Activated effector memory CD4-positive, alpha-beta T cell treated with anti-CD3 and anti-CD28 coated beads, Interleukin-2, amount 50 U/mL, for 16 hours (primary cell): ENCODE data around the gene SNED1.

Experiments used
- DNase-seq: peaks from one replicate; pipeline ENCODE4 v3.0.0-alpha.2; 2020

SNED1 gene

DNA sequence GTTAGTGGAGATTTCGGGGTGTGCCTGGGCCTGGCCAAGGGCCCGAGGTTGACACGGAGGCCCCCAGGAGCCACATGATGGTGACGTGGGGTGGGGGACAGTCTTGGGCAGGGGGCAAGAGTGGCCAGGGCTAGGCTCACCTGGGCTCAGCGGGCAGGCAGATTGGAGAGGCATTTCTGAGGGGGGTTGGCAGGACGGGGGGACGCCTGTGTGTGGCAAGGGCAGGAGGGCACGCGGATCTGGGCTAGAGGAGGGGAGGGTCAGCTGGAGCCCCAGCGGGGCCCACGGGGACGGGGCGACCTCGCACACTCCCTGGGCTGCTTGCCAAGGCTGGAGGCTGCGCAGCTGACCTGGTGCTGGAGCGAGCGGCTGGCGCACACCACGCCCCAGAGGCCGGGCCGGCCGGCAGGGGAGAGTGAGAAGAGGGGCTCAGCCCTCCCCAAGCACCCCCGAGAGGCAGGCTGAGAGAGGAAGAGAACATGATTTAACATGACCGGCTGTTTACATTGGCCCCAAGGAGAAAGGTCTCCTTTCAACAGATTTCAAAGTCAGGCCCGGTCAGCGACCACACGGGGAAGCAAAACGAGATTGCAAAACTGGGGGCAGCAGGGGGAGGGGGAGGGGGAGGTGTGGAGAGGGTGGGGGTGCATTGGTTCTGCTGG lies 38.0 kb upstream of the SNED1 start:
- DNase-seq, result no peak

DNA sequence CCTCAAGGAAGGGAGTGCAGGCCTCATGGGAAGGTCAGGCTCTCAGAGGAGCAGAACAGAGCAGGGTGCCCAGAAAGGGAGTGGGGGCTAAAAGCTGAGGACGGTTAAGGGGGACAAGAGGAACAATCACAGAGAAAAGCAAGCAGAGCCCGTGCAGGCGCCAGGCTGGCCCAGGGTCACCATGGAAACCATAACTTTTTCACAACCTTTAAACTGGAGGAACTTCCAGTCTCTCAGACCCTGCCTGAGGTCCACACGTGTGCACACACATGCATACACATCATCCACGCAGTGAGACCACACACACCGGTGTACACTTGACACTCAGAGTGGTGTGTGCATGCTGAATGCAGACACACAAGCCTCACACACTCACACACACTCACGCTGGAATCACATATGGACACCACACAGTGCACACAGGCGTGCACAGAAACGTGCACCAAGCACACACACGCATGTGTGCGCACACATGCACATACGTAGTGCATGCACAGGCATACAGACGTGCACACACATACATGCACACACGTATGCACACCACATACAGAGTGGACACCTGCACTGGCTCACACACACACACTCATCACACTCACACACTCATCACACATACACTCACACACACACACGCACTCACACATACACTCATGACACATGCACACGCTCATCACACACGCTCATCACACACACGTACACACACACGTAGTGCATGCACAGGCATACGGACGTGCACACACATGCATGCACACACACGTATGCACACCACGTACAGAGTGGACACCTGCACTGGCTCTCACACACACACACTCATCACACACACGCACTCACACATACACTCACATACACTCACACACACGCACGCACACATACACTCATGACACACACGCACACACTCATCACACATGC lies 37.2 kb upstream of the SNED1 start:
- DNase-seq, result no peak

DNA sequence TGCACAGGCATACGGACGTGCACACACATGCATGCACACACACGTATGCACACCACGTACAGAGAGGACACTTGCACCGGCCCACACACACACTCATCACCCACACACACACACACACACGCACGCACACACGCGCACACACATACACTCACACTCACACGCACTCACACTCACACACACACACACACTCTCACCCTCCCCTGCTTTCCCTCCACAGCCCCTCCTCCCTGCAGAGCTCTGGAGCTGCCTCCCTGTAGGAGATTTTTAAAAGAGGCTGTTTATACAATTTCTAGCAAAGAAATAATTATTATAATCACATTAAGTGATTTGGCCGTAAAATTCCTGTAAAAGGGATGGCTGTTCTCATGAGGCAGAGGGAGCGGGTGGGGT lies 36.5 kb upstream of the SNED1 start:
- no peak for DNase-seq

DNA sequence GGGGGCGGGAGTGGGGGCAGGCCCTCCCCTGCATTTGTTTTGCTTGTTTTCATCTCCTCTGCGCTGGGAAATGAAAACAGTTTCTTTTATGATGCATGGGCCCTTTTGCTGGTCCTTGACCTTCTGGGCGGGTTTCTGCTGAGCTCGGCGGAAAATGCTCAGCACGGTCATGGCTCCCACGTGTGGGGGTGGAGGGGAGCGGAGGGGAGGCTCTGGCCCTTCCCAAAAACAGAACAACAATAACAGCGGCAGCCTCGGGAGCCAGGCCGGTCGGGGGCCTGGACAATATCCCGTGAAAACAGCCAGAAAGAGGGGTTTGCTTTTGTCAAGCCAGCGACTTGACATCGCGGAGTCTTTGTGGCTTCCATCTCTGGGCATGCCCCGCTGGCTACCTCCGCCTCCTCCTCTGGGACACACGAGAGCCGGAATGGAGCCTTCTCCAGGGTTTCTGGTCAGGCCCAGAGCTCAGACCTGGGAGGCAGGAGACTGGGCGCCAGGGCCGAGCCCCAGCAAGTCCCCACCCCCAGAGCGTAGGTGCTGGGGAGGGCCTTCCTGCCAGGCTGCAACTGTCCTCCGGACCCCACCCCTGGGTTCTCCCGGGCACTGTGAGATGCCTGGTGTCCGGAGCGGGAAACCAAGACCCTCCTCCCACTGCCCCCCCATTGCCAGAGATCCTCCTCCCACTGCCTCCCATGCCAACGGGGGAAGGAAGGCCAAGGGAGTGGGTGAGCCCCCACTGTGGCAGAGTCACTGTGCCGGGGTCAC lies 35.9 kb upstream of the SNED1 start:
- DNase-seq, result peak; percentile 55

DNA sequence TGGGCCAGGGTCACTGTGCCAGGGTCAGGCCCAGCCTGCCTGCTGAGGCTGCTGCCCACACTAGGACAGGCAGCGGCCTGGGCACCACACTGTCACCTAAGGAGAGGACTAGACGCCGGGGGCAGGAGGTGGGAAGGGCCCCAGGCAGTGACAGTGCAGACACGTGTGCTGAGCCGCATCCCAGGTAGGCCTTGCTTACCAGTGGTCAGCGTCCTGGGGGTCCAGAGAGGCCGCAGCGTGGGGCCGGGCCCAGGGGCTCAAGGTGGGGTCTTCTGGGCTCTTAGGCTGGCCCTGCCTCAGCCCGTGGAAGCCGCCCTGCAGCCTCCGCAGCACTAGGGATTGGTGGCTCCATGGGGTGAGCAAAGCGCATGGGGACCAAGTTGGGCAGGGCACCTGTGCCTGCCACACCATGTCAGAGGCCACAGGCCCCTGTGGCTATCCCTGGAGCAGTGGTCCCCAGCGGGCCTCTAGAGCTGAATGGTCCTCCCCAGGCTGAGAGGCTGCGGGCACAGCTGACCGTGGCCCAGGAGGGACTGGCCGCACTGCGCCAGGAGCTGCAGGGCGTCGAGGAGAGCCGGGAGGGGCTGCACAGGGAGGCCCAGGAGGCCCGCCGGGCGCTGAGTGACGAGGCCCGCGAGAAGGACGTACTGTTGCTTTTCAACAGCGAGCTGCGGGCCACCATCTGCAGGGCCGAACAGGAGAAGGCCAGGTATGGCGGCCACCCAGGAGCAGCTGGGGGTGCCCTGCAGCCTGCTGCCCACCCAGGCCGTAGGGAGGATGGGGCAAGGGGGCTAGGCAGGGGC lies 35.2 kb upstream of the SNED1 start:
- DNase-seq, result peak; percentile 46

DNA sequence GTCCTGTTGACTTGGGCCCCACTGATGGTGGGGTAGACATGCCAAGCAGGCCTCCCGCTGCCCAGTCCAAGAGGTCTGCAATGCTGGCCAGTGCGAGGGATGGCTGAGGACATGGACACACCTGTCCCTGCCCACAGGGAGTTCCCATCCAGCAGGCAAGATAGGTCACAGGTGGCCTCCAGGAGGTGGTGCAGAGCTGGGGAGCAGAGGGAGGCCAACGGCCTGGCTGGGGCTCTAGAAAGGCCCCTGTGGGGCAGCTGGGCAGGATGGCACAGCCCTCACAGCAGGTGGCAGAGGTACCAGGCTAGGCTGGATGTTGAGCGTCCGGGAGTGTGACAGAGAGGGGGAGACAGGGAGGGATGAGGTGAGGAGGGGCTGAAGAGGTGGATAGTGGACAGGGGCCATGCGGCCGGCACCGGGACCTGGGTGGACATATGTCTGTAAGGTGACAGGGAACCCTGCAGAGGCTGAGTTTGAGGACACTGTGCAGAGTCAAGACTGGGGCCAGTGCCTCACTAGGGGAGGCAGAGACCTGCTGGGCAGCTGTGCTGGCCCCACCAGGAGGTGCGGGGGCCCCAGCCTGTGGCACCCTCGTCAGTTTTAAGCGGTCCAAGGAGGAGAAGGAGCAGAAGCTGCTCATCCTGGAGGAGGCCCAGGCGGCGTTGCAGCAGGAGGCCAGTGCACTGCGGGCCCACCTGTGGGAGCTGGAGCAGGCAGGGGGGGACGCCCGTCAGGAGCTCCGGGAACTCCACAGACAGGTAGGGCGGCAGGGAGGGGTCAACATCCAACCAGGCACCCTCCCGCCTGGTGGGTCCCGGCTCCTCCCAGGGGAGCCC lies 34.3 kb upstream of the SNED1 start:
- peak; percentile 58 for DNase-seq

DNA sequence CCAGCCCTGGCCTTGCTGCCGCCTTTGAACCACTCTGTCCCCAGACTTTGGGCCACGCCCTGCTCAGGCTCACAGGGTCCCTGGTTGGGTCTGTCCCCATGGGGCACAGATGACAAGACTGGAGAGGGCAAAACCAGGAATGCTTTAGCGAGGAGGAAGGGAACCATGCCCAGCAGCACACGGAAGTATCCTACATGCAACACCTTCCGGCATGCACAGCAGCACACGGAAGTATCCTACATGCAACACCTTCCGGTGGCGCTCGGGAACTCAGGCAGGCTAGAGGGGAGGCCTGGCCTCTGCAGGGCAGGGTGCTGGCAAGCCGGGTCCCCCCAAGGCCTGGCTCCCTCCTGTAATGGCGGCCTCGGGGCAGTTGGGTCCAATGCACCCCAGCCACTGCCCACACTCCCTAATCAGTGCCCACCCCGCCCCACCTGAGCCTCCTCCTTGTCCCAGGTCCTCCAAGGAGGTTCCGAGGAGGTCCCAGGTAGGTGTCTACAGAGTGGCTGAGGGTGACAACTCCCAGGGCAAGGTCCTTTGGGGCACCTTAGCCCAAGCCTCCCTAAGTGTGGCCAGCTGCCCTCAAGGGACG lies 33.6 kb upstream of the SNED1 start:
- DNase-seq, result no peak

DNA sequence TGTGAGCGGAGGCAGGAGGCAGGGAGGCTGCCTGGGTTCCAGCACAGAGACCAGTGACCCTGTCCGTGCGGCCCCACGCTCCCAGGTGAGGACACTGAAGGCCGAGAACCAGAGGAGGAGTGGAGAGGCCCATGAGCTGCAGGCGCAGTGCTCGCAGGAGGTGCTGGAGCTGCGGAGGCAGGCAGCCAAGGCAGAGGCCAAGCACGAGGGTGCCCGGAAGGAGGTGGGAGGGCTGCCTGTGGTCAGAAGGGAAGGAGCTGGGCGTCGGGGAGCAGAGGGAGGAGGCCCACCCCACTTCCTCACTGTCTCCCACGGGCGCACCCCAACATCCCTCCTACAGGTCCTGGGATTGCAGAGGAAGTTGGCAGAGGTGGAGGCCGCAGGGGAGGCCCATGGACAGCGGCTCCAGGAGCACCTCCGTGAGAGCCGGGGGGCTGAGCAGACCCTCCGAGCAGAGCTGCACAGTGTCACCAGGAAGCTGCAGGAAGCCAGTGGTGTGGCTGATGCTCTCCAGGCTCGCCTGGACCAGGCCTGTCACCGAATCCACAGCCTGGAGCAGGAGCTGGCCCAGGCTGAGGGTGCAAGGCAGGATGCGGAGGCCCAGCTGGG lies 33.0 kb upstream of the SNED1 start:
- peak; percentile 60 for DNase-seq

DNA sequence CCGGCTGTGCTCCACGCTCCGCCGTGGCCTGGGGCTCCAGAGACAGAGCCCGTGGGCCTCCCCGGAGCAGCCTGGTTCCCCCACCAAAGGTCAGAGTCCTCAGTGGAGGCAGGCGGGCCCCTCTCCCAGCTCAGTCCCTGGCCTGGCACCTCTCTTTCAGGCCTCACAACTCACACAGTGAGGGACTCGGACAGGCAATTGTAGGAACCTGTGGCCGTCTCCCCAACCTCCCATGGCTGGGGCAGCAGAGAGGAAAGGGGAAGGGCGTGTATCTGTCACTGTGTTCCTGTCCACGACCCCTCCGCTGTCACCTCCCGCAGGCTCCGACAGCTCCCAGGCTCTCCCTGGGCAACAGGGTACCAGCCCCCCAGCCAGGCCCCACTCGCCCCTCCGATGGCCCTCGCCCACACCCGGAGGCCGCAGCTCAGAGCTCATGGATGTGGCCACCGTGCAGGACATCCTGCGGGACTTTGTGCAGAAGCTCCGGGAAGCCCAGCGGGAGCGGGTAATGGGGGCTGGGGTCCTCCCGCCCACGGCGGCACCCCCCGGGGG lies 32.4 kb upstream of the SNED1 start:
- DNase-seq, result peak; percentile 59

DNA sequence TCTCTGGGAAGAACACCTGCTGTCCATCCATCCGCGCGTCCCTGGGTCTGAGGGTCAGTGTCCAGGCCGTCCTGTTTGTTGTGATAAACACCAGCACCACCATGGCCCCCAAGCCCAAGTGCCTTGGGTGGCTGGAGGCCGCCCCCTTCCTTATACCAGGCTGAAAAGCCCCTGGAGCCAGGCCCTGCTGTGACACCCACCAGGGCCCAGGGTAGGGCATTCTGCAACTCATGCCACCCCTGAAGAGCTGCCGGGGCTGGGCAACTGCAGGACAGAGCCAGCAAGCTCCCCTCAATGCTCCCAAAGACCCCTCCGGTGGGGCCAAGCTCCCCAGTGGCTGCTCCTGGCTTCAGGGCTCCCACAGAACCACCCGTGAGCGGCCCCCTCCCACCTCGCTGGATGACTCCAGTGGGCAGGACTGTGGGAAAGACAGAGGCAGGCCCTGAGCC lies 31.9 kb upstream of the SNED1 start:
- DNase-seq, result peak; percentile 60

DNA sequence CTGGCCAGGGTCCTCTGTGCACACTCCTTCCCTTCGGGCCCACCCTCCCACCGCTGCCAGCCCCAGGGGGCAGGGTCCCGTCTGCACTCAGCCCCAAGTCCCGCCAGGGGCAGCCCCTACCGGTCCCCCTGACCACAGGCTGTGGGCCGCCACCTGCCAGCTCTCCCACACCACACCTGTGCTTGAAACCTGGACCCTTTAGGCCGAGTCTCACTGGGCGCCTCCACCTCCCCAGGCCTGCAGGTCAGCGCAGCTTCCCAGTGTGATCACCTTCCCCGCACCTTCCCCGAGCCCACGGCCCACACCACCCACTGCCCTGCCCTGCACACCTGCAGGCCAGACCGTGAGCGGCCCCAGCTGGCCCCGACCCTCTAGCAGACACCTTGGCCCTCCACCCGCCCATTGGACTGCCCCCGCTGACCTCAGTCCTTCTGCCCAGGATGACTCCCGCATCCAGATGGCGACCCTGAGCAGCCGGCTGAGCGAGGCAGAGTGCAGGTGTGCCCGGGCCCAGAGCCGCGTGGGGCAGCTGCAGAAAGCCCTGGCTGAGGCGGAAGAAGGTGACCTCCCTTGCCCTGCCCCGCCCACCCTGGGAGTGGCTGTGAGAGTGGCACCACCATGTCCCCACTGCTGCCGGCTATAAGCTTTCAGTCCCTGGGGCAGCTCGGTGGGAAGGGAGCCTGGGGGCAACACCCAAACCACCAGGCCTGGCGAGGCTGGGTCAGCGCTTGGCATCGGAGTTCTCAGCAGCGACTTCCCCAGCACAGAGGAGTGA lies 31.3 kb upstream of the SNED1 start:
- no peak for DNase-seq

DNA sequence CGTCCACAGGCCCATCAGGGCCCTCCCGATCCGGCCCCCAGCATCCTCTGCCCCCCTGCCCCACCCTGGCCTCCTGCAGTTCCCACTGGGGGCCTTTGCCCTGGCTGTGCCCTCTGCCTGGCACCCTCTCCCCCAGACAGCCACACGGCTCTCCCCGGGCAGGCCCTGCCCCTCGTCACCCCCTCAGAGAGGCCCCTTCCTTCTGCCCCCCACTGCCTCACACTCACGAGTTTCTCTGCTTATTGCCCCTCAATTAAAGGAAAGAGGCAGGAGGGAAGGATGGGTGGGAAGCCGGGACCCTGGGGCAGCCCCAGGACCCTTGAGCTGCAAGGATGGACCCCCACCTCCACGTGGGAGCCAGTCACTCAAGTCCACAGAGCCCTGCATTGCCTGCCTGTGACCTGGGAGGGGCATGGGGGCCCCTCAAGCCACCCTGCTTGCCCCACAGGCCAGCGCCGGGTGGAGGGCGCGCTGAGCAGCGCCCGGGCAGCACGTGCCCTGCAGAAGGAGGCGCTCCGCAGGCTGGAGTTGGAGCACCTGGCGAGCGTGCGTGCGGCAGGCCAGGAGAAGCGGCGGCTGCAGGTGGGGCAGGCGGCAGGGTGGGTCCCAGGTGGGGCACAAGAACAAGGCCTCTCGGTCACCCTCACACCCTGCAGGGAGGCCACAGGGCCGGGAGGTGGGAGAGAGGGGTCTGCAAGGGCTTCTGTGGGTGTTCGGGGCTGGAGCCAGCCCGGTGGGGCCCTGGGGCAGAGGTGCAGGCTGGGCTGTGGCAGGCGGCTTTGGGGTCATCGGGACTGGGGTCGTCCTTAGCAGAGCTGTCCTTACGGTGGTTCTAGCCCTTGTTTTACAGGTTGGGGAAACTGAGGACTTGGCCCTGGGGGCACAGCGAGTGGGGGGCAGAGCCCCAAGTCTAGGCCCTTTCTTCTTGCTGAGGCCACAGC lies 30.5 kb upstream of the SNED1 start:
- no peak for DNase-seq

DNA sequence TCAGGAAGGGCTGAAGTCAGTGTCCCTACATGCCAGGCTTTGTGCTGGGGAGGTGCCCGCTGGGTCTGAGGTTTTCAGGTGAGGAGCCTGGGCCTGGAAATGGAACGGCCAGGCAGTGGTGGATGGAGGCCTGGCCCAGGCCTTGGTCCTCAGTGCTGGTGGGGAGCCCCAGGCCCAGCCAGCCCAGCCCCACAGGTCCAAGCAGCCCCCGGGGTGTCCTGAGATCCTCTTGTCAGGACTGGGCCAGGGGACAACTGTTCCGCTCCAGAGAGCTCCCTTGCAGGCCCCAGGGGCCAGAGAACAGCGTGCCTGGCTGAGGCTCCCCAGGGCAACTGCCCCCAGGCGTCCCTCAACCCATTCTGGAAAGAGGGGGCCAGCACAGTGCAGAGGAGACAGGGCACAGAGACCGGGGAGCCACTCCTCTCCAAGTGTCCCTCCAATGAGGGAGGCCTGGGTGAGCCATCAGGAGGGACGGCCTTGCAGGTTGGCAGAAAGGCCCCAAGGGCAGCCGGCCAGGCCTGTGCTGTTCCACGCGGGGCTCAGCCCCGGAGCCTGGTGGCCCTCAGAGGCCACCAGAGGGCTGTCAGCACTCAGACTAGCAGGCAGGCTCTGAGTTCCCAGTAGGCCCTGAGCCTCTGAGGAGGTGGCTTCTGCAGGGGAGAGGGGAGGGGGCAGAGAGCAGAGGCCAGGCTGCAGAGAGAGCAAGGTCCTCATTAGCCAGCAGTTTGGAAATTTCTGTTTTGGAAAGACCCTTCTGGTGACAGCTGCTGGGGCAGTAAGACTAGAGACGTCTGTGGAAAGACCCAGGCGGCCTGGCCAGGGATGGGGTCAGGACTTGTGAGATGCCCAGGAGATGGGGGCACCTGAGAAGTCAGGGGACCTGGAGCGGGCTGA lies 29.4 kb upstream of the SNED1 start:
- no peak for DNase-seq

DNA sequence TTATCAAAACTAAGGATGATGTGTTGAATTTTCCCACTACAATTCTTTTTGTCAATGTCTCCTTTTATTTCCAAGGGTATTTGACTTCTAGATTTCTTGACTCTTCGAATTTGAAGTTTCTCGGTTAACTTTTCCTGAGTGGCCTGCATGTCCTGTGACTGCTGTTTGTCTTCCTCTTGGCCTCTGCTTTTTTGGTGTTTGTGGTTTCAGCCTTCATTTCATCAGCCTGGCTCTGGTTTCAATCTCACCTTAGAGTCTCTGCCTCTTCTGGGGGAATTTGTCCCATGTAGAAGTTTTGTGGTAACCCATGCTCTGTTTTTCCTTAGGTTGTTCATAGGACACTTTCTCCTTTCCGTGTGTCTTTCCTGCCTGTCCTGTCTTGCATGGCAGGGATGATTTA lies 28.3 kb upstream of the SNED1 start:
- no peak for DNase-seq

DNA sequence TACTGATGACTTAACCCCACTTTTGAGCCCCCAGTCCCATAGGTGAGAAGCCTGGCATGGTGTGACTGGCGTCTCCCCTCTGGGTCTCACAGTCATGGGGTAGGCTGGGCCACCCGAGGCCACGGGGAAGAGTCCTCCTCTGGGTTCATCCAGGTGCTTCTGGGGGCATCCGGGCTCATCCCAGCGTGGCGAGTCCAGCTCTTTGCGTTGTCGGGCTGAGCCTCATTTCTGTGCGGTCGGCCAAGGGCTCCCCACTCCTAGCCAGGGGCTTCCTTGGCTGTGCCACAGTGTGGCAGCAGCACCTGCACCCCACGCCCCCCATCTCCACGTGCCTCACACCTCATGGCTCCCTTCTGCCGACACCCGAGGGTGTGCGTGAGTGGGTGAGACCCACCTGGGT lies 27.6 kb upstream of the SNED1 start:
- no peak for DNase-seq

DNA sequence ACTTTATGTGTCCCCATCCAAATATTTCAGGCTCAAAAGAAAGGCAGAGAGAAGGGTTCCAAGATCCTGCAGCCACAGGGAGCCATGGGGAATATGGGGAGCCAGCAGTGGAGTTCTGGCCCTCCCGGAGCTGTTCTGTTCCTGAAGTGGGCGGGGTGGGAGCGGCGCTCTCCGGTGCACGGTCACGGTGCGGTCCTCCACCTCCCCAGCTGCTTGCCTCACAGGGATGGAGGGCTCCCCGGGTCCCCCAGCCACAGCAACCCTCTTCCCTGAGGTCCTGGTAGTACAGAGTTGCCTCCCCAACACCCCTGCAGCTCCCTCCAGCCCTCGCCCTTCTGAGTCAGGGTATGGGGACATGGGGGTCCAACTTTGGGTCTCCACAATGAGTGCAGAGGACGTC lies 26.2 kb upstream of the SNED1 start:
- no peak for DNase-seq
